Measurements from ENCODE around the gene PTPN20. TPM values are rescaled to one million over a fixed set of nuclear protein-coding genes. Genes with fewer than 3 reads are reported as not detected.

PTPN20 gene
- total RNA-seq, 4 donors from 2014 or later, result 1.7 to 10.9 (median 7.7) TPM

- WGBS, 2 donors, result 90 to 95% methylated on average over 2 of the region's 2 CpGs
- Histone ChIP-seq H3K4me1 (no peaks in the 10 kb centered on the region), H3K9me3 (no peaks in the 10 kb centered on the region), H3K27ac (no peak overlapping the region), H3K4me3 (replicated peaks in 1 of 3) (no peak overlapping the region), H3K27me3 (no peaks in the 10 kb centered on the region), H3K36me3 (no peaks in the 10 kb centered on the region)
- TF ChIP-seq POLR2A (IDR thresholded peaks at IDR 0.05), result no peak
- TF ChIP-seq CTCF (IDR thresholded peaks at IDR 0.05), result no peak
- no peak for DNase-seq
- intact Hi-C loops (cut with DNase I), result no loop called here
Measured at GRCh38 chr10:46998595-46998994, 87.4 kb downstream of the PTPN20 start.

- no peaks in the 10 kb centered on the region for H3K27me3 ChIP-seq
- 76 to 87% methylated on average over 3 of the region's 3 CpGs for WGBS, 2 donors
- TF ChIP-seq POLR2A (IDR thresholded peaks at IDR 0.05) (no peak), CTCF (IDR thresholded peaks at IDR 0.05) (no peak)
- no peaks in the 10 kb centered on the region for H3K9me3 ChIP-seq
- H3K4me3 ChIP-seq (replicated peaks in 1 of 3), result no peak overlapping the region
- intact Hi-C loops (cut with DNase I), result no loop called here
- no peak for DNase-seq
- H3K4me1 ChIP-seq, result no peaks in the 10 kb centered on the region
- no peaks in the 10 kb centered on the region for H3K36me3 ChIP-seq
- no peak overlapping the region for H3K27ac ChIP-seq
Measured at GRCh38 chr10:46999217-46999616, 88.0 kb downstream of the PTPN20 start.

- intact Hi-C loops (cut with DNase I), result no loop called here
- Histone ChIP-seq H3K27me3 (no peaks in the 10 kb centered on the region), H3K27ac (no peak overlapping the region), H3K4me1 (no peaks in the 10 kb centered on the region), H3K9me3 (no peaks in the 10 kb centered on the region), H3K36me3 (no peaks in the 10 kb centered on the region), H3K4me3 (replicated peaks in 1 of 3) (no peak overlapping the region)
- TF ChIP-seq POLR2A (IDR thresholded peaks at IDR 0.05) (no peak), CTCF (IDR thresholded peaks at IDR 0.05) (no peak)
- no peak for DNase-seq
- WGBS, 2 donors, result 47 to 59% methylated on average over 2 of the region's 2 CpGs
Measured at GRCh38 chr10:47008769-47009168, 97.5 kb downstream of the PTPN20 start.

GRCh38 chr10:47009215-47009838 is 98.1 kb downstream of the PTPN20 start:
- WGBS, 2 donors, result 79% methylated on average over 7 of the region's 7 CpGs
- TF ChIP-seq CTCF (IDR thresholded peaks at IDR 0.05) (no peak), POLR2A (IDR thresholded peaks at IDR 0.05) (no peak)
- no peak for DNase-seq
- H3K27me3 ChIP-seq, result no peaks in the 10 kb centered on the region
- H3K27ac ChIP-seq, result no peak overlapping the region
- H3K9me3 ChIP-seq, result no peaks in the 10 kb centered on the region
- intact Hi-C loops (cut with DNase I), result no loop called here
- H3K4me3 ChIP-seq (replicated peaks in 1 of 3), result no peak overlapping the region
- H3K36me3 ChIP-seq, result no peaks in the 10 kb centered on the region
- H3K4me1 ChIP-seq, result no peaks in the 10 kb centered on the region

- TF ChIP-seq POLR2A (IDR thresholded peaks at IDR 0.05), result no peak
- TF ChIP-seq CTCF (IDR thresholded peaks at IDR 0.05), result no peak
- Histone ChIP-seq H3K36me3 (no peaks in the 10 kb centered on the region), H3K27me3 (no peaks in the 10 kb centered on the region), H3K4me1 (no peaks in the 10 kb centered on the region), H3K4me3 (replicated peaks in 1 of 3) (no peak overlapping the region), H3K9me3 (no peaks in the 10 kb centered on the region), H3K27ac (no peak overlapping the region)
- intact Hi-C loops (cut with DNase I), result no loop called here
- no peak for DNase-seq
- 94 to 96% methylated on average over 3 of the region's 3 CpGs for WGBS, 2 donors
Measured at GRCh38 chr10:47010036-47010435, 98.8 kb downstream of the PTPN20 start.
